Peyer's patch (tissue), 4 donors: Measurements from ENCODE around the gene CCDC78. TPM values are rescaled to one million over a fixed set of nuclear protein-coding genes. Genes with fewer than 3 reads are reported as not detected.
A peak's percentile ranks its signal among the peaks of the same experiment; 100 is the strongest.

Experiments used
- DNase-seq, 3 donors: peaks; one replicate each; pipeline ENCODE4 v3.0.0-alpha.2; 2017 to 2019
- H3K27ac ChIP-seq, 4 donors: fragments of 200-600 bp; sonication (generic); one replicate each; pipeline ENCODE4 v1.5.1; 2016 to 2019
- H3K27me3 ChIP-seq, 2 donors: fragments of 200-600 bp; sonication (generic); one replicate each; pipeline ENCODE4 v1.5.1; 2019
- H3K36me3 ChIP-seq, 3 donors: fragments of 200-600 bp; sonication (generic); one replicate each; pipeline ENCODE4 v1.5.1; 2016 to 2019
- H3K4me1 ChIP-seq, 4 donors: fragments of 200-600 bp; sonication (generic); one replicate each; pipeline ENCODE4 v1.5.1; 2016 to 2019
- H3K4me3 ChIP-seq, 4 donors: fragments of 200-600 bp; sonication (generic); 1 replicate in 3 of 4; 2 replicates in 1 of 4; pipeline ENCODE4 v1.5.1; 2016 to 2019; ENCODE audit warnings: mild to moderate bottlenecking in 1 of 4
- H3K9me3 ChIP-seq, 4 donors: fragments of 200-600 bp; sonication (generic); one replicate each; pipeline ENCODE4 v1.5.1; 2016 to 2019; ENCODE audit warnings: mild to moderate bottlenecking in 1 of 4
- CTCF ChIP-seq, 6 experiments: fragments of 450-650 bp in 4 of 6; fragments of 200-600 bp in 2 of 6; sonication (generic) in 1 of 6; IDR thresholded peaks; one replicate each; pipeline ENCODE4 v1.5.1; 2017 to 2019; ENCODE audit warnings: antibody characterized with exemption in 6 of 6, mild to moderate bottlenecking in 3 of 6, moderate library complexity in 1 of 6
- POLR2A ChIP-seq, 2 donors: fragments of 450-650 bp; IDR thresholded peaks; one replicate each; pipeline ENCODE4 v1.5.1; 2017; ENCODE audit warnings: antibody characterized with exemption in 2 of 2, mild to moderate bottlenecking in 2 of 2, moderate library complexity in 2 of 2
- total RNA-seq, 4 donors: library from RNA; depleted of rRNA; stranded (reverse); fragments of >200 nt; gene quantifications; one replicate each; pipeline ENCODE4 v1.1.0, GENCODE V29; 2016

CCDC78 gene
- total RNA-seq, 4 donors from 2014 or later: 2.1 to 13.2 (median 6.3) TPM

- no peaks in the 10 kb centered on the region for H3K9me3 ChIP-seq
- H3K36me3 ChIP-seq: peaks cover 0 to 3% (median 0%) of the 10 kb centered on the region in 3 donors
- no peak for DNase-seq
- peak overlapping the region; percentile 60 to 94 (median 82) for H3K4me3 ChIP-seq
- TF ChIP-seq POLR2A (IDR thresholded peaks at IDR 0.05) (no peak), CTCF (IDR thresholded peaks at IDR 0.05) (no peak)
- peaks cover 0 to 41% (median 23%) of the 10 kb centered on the region in 4 donors for H3K4me1 ChIP-seq
- H3K27me3 ChIP-seq: peaks cover 0 to 16% of the 10 kb centered on the region in 2 donors
- H3K27ac ChIP-seq: peak overlapping the region; percentile 75 to 97 (median 92)
Measured at GRCh38 chr16:721765-722540, 4.3 kb downstream of the CCDC78 start.

GRCh38 chr16:720990-721764 lies 5.1 kb downstream of the CCDC78 start, which contains the start of gene ANTKMT:
Gene ANTKMT (plus strand): TSS chr16:721146. CDS start chr16:721275, 129 bp downstream.
- H3K27ac ChIP-seq: peak within 1 kb of the TSS; percentile 75 to 97 (median 92)
- peaks cover 0 to 3% (median 0%) of the 10 kb centered on the region in 3 donors for H3K36me3 ChIP-seq
- peak within 1 kb of the TSS; percentile 60 to 94 (median 82) for H3K4me3 ChIP-seq
- no peaks in the 10 kb centered on the region for H3K9me3 ChIP-seq
- H3K4me1 ChIP-seq: peaks cover under 1 to 39% (median 21%) of the 10 kb centered on the region in 4 donors
- peaks cover 0 to 8% of the 10 kb centered on the region in 2 donors for H3K27me3 ChIP-seq
- peak in 3 of 6 experiments; percentile 43 to 51 (median 44) for TF ChIP-seq CTCF (IDR thresholded peaks at IDR 0.05)
- peak; percentile 57 to 91 for TF ChIP-seq POLR2A (IDR thresholded peaks at IDR 0.05)
- peak; percentile 89 to 95 (median 90) for DNase-seq

- peaks cover 0 to 1% of the 10 kb centered on the region in 2 donors for H3K27me3 ChIP-seq
- peaks cover 4 to 43% (median 25%) of the 10 kb centered on the region in 4 donors for H3K4me1 ChIP-seq
- no peaks in the 10 kb centered on the region for H3K9me3 ChIP-seq
- H3K4me3 ChIP-seq: peak overlapping the region; percentile 60 to 94 (median 82)
- DNase-seq: peak in 2 of 3 donors; percentile 65 to 66
- peak overlapping the region; percentile 75 to 97 (median 92) for H3K27ac ChIP-seq
- H3K36me3 ChIP-seq: peaks cover 0 to 3% (median 0%) of the 10 kb centered on the region in 3 donors
- no peak for TF ChIP-seq CTCF (IDR thresholded peaks at IDR 0.05)
- TF ChIP-seq POLR2A (IDR thresholded peaks at IDR 0.05): no peak
Measured at GRCh38 chr16:720447-720989, 5.7 kb downstream of the CCDC78 start.

- Histone ChIP-seq H3K4me3 (peak overlapping the region; percentile 60 to 94 (median 82)), H3K4me1 (peaks cover 4 to 48% (median 27%) of the 10 kb centered on the region in 4 donors)
Measured at GRCh38 chr16:719815-720446, 6.3 kb downstream of the CCDC78 start.

More at GRCh38 chr16:719815-720446, 6.3 kb downstream of the CCDC78 start:
- peaks cover 0 to 3% (median 0%) of the 10 kb centered on the region in 3 donors for H3K36me3 ChIP-seq
- peak overlapping the region; percentile 75 to 97 (median 92) for H3K27ac ChIP-seq
- H3K9me3 ChIP-seq: no peaks in the 10 kb centered on the region
- TF ChIP-seq POLR2A (IDR thresholded peaks at IDR 0.05) (no peak), CTCF (IDR thresholded peaks at IDR 0.05) (no peak)
- DNase-seq: no peak
- H3K27me3 ChIP-seq: no peaks in the 10 kb centered on the region
